GF-D8 (cell line): Measurements from ENCODE around the gene ABCC1.

ENCODE experiments used
- DNase-seq: peaks from one replicate; lab custom pipeline; 2025; lab: John Stamatoyannopoulos, UW

The ABCC1 gene

GRCh38 chr16:16111639-16112038 is 162.2 kb downstream of the ABCC1 start:
- no peak for DNase-seq

GRCh38 chr16:16112450-16113053 is 163.1 kb downstream of the ABCC1 start:
- DNase-seq = no peak

- no peak for DNase-seq
Observed at GRCh38 chr16:16113076-16113475, 163.7 kb downstream of the ABCC1 start.

- DNase-seq = no peak
Observed at GRCh38 chr16:16116841-16117240, 167.4 kb downstream of the ABCC1 start.

- no peak for DNase-seq
Observed at GRCh38 chr16:16118337-16118736, 168.9 kb downstream of the ABCC1 start.

GRCh38 chr16:16120044-16120381 is 170.6 kb downstream of the ABCC1 start:
- peak; percentile 82 for DNase-seq

- DNase-seq = peak; percentile 94
Observed at GRCh38 chr16:16120382-16121184, 171.2 kb downstream of the ABCC1 start.

GRCh38 chr16:16121185-16121727 is 171.8 kb downstream of the ABCC1 start:
- DNase-seq = no peak

GRCh38 chr16:16122264-16122663 is 172.8 kb downstream of the ABCC1 start:
- no peak for DNase-seq

- DNase-seq = no peak
Observed at GRCh38 chr16:16124438-16124837, 175.0 kb downstream of the ABCC1 start.

- DNase-seq = no peak
Observed at GRCh38 chr16:16124974-16125373, 175.6 kb downstream of the ABCC1 start.

- no peak for DNase-seq
Observed at GRCh38 chr16:16126896-16127295, 177.5 kb downstream of the ABCC1 start.

- DNase-seq = peak; percentile 16
Observed at GRCh38 chr16:16127469-16128116, 178.2 kb downstream of the ABCC1 start.

GRCh38 chr16:16131204-16131603 is 181.8 kb downstream of the ABCC1 start:
- no peak for DNase-seq

- DNase-seq = no peak
Observed at GRCh38 chr16:16131659-16132058, 182.2 kb downstream of the ABCC1 start.

- no peak for DNase-seq
Observed at GRCh38 chr16:16133943-16134604, 184.7 kb downstream of the ABCC1 start.

- no peak for DNase-seq
Observed at GRCh38 chr16:16136588-16136987, 187.2 kb downstream of the ABCC1 start.

- DNase-seq = no peak
Observed at GRCh38 chr16:16137110-16137509, 187.7 kb downstream of the ABCC1 start.

- DNase-seq = no peak
Observed at GRCh38 chr16:16138034-16138635, 188.7 kb downstream of the ABCC1 start.

- DNase-seq = no peak
Observed at GRCh38 chr16:16139061-16139460, 189.6 kb downstream of the ABCC1 start.

- DNase-seq = no peak
Observed at GRCh38 chr16:16139806-16140205, 190.4 kb downstream of the ABCC1 start.

- no peak for DNase-seq
Observed at GRCh38 chr16:16140537-16140936, 191.1 kb downstream of the ABCC1 start.
